Pancreas (tissue), 10 donors: Measurements from ENCODE around the gene MACROD1. TPM values are rescaled to one million over a fixed set of nuclear protein-coding genes. Genes with fewer than 3 reads are reported as not detected.

Experiments used
- ATAC-seq, 4 donors: fragments of 200-7000 bp; cut with Tn5 transposase; one replicate each; pipeline versions ENCODE4 v1.8.0 to v1.9.1; 2020; ENCODE audit warnings: mild to moderate bottlenecking in 4 of 4, moderate library complexity in 4 of 4
- DNase-seq, 6 donors: peaks; one replicate each; pipeline ENCODE4 v3.0.0-alpha.2; 2020
- FAIRE-seq: peaks from 2 replicates; lab custom pipeline; 2012; peaks lifted over from hg19 to GRCh38; lab: Jason Lieb, UNC
- H3K27ac ChIP-seq, 4 donors: fragments of 200-600 bp; sonication (generic); 1 replicate in 3 of 4; 2 replicates in 1 of 4; pipeline versions ENCODE4 v1.5.0 to v1.8.0; 2020
- H3K27me3 ChIP-seq, 4 donors: fragments of 200-600 bp; one replicate each; pipeline ENCODE4 v1.8.0; 2021
- H3K36me3 ChIP-seq, 3 donors: fragments of 200-600 bp; sonication (generic) in 1 of 3; one replicate each; pipeline versions ENCODE4 v1.5.0 to v1.8.0; 2020 to 2021
- H3K4me1 ChIP-seq, 3 donors: fragments of 200-600 bp; one replicate each; pipeline ENCODE4 v1.8.0; 2021
- H3K4me3 ChIP-seq, 4 donors: fragments of 200-600 bp; sonication (generic) in 2 of 4; one replicate each; pipeline versions ENCODE4 v1.5.0 to v1.8.0; 2020 to 2021
- H3K9me3 ChIP-seq, 4 donors: fragments of 200-600 bp; one replicate each; pipeline ENCODE4 v1.8.0; 2021
- WGBS, 2 donors: extraction: QIAGEN DNeasy Blood & Tissue Kit; methylation state at CpG; one replicate each; pipeline ENCODE4 v1.1.7; 2013; 5-methylcytosine and 5-hydroxymethylcytosine counted together
- intact Hi-C, 3 donors: fragments of 100-400 bp; cut with DNase I; formaldehyde crosslinking; loops; one replicate each; pipeline versions ENCODE4 v1.11.1 to v1.14.2; 2022
- polyA plus RNA-seq, 2 donors: library from polyadenylated mRNA; stranded (reverse); fragments of 200-250 nt; gene quantifications; one replicate each; pipeline ENCODE4 v1.2.3, GENCODE V29; 2013
- total RNA-seq, 6 donors: library from RNA; stranded (reverse); fragmentation: NEBNext Ultra II Directional in 4 of 6; extraction: Animal tissue kit (Norgen Biotek cat#: 25700) in 4 of 6; gene quantifications; one replicate each; pipeline versions ENCODE4 v1.2.1 to v1.2.4, GENCODE V29; 2021 to 2023
- TF ChIP-seq, protein P1 (sequence below), 4 donors: fragments of 200-600 bp; sonication (generic) in 3 of 4; IDR thresholded peaks; one replicate each; pipeline versions ENCODE4 v1.5.0 to v1.8.0; 2021; ENCODE audit warnings: antibody characterized with exemption in 4 of 4
- donor health status: healthy with polysubstance abuse.
- donor health status: DM: no; HTN: no; CAD: no; lungs with moderate emphysema.
- donor health status: DM: no; HTN: no; CAD: no.
- donor health status: control.
- donor health status: control.
- donor health status: Bipolar disorder and iron deficiency.
- donor health status: DM: yes; HTN: yes; CAD: no.
- donor health status: DM: no; HTN: no; CAD: no.
- donor health status: DM: no; HTN: no; CAD: no.
- donor health status: DM: yes; HTN: yes; CAD: no.

MACROD1 gene
- total and polyA plus RNA-seq, 8 donors, result 26.0 to 126 (median 34.8) TPM

DNA sequence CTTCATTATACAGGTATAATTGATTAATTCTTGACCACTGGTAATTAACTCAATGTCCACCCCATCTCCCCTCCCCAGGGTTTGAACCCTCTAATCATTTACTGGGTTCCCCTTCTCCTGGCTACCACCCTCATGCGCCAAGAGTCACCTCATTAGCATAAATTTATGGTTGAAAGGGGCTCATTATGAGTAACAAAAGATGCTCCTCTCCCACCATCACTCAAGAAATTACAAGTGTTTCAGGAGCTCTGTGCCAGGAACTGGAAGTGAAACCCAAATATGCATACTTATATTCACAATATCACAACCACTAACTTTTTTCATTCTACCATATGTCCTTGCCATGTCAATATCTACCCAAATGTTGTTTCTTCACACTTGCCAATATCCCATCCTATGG lies 12.3 kb upstream of the MACROD1 start:
- no peaks in the 10 kb centered on the region for H3K36me3 ChIP-seq
- DNase-seq (no peak), ATAC-seq (no peak), FAIRE-seq (no peak)
- no peaks in the 10 kb centered on the region for H3K27me3 ChIP-seq
- WGBS, 2 donors, result 89 to 97% methylated on average over 1 of the region's 1 CpG
- H3K9me3 ChIP-seq, result no peaks in the 10 kb centered on the region
- no peak overlapping the region for H3K4me3 ChIP-seq
- H3K27ac ChIP-seq, result no peak overlapping the region
- intact Hi-C loops, result no loop called here
- peaks cover 12 to 25% (median 21%) of the 10 kb centered on the region in 3 donors for H3K4me1 ChIP-seq
- TF ChIP-seq, protein P1, sequence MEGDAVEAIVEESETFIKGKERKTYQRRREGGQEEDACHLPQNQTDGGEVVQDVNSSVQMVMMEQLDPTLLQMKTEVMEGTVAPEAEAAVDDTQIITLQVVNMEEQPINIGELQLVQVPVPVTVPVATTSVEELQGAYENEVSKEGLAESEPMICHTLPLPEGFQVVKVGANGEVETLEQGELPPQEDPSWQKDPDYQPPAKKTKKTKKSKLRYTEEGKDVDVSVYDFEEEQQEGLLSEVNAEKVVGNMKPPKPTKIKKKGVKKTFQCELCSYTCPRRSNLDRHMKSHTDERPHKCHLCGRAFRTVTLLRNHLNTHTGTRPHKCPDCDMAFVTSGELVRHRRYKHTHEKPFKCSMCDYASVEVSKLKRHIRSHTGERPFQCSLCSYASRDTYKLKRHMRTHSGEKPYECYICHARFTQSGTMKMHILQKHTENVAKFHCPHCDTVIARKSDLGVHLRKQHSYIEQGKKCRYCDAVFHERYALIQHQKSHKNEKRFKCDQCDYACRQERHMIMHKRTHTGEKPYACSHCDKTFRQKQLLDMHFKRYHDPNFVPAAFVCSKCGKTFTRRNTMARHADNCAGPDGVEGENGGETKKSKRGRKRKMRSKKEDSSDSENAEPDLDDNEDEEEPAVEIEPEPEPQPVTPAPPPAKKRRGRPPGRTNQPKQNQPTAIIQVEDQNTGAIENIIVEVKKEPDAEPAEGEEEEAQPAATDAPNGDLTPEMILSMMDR (IDR thresholded peaks at IDR 0.05), result no peak

DNA sequence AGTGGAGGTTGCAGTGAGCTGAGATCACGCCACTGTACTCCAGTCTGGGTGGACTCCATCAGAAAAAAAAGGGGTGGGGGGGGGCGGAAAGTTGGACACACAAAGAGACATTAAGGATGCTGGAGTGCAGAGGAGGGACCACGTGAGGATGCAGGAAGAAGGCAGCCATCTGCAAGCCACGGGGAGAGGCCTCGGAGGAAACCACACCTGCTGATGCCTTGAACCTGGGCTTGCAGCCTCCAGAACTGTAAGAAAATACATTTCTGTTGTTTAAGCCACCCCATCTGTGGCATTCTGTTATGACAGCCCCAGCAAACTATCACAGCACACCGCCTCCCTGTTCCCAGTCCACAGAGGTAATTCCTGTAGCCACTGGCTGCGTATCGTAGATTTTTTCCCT lies 10.8 kb upstream of the MACROD1 start:
- Histone ChIP-seq H3K27ac (no peak overlapping the region), H3K4me1 (peaks cover 8 to 10% (median 9%) of the 10 kb centered on the region in 3 donors), H3K4me3 (no peak overlapping the region), H3K36me3 (no peaks in the 10 kb centered on the region), H3K27me3 (no peaks in the 10 kb centered on the region), H3K9me3 (no peaks in the 10 kb centered on the region)
- FAIRE-seq (no peak), ATAC-seq (no peak), DNase-seq (no peak)
- 86 to 96% methylated on average over 8 of the region's 8 CpGs for WGBS, 2 donors
- TF ChIP-seq, protein P1 (IDR thresholded peaks at IDR 0.05), result no peak
- intact Hi-C loops, result no loop called here

DNA sequence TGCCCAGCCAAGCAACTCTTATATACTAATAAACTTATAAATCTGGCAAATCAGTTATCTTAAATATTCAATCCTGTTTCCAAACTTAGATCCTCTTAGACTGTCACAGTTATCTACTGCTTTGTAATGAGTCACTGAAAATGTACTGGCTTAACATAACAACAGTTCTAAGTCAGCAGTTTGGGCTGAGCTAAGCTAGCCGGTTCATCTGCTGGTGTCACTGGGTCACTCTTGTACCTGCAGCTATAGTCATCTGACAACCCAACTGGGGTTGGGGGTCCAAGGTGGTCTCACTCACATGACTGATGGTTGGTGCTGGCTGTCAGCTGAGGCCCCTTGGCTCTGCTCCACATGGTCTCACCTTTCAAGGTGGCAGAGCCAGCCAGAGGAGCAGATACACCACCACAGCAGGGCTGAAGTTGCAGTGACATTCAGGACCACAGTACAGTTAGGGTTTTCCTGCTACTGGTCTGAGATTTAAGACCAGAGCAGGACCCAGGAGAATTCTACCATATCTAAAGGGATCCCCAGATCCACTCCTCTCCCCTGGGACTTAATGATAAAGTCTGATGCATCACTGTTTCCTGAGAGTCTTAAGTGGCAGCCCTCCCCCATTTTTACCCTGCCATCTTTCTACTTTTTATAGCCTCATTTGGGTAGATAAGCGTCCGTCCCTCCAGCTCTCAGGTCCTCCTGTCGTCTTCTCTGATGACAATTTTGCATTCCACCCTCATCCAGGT lies 7.9 kb upstream of the MACROD1 start:
- 92 to 96% methylated on average over 4 of the region's 4 CpGs for WGBS, 2 donors
- FAIRE-seq (no peak), ATAC-seq (no peak)

DNA sequence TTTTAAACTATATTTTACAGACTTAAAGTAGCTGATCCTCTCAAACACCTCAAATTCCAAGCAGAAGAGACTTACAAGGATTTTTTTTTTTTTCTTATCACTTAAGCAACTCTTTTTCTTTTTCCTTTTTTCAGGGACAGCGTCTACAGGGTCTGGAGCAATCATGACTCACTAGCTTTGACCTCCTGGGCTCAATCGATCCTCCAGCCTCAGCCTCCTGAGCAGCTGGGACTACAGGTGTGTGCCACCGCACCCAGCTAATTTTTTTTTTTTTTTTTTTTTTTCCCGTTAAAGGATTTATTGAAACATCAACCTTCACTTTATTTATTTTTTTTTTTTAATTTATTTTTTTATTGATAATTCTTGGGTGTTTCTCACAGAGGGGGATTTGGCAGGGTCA lies 4.5 kb upstream of the MACROD1 start:
- H3K27me3 ChIP-seq, result no peaks in the 10 kb centered on the region
- DNase-seq, result no peak
- intact Hi-C loops, result no loop called here
- H3K27ac ChIP-seq, result no peak overlapping the region
- no peak overlapping the region for H3K4me3 ChIP-seq
- H3K4me1 ChIP-seq, result no peaks in the 10 kb centered on the region
- no peaks in the 10 kb centered on the region for H3K9me3 ChIP-seq
- FAIRE-seq, result no peak
- TF ChIP-seq, protein P1 (IDR thresholded peaks at IDR 0.05), result no peak
- 91 to 92% methylated on average over 3 to 4 of the region's 4 CpGs for WGBS, 2 donors
- ATAC-seq, result no peak
- no peaks in the 10 kb centered on the region for H3K36me3 ChIP-seq

More for the DNA sequence above, 7.9 kb upstream of the MACROD1 start:
- no peaks in the 10 kb centered on the region for H3K27me3 ChIP-seq
- no peaks in the 10 kb centered on the region for H3K9me3 ChIP-seq
- H3K4me1 ChIP-seq, result no peaks in the 10 kb centered on the region
- no peak overlapping the region for H3K27ac ChIP-seq
- no peaks in the 10 kb centered on the region for H3K36me3 ChIP-seq
- DNase-seq, result no peak
- no peak overlapping the region for H3K4me3 ChIP-seq
- intact Hi-C loops, result no loop called here
- TF ChIP-seq, protein P1 (IDR thresholded peaks at IDR 0.05), result no peak

DNA sequence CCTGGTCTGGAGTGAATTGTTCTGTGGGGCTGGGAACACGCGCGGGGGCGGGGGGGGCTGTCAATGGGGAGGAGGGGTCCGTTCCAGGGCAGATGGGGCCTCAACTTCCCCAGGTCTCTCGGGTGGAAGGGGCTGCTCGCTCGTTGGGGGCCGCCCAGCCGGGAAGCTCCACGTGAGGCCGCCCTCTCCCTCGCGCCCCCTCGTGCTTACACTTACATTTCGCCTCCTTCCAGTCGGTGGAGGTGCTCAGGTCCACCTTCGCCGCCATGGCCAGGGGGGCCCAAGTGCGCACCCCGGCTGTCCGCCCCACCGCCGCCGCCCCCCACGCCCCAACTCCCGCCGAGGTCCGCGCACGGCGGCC lies 452 bp downstream of the MACROD1 start:
- Histone ChIP-seq H3K4me3 (peak overlapping the region; percentile 49 to 80 (median 72)), H3K9me3 (no peaks in the 10 kb centered on the region), H3K27ac (peak overlapping the region; percentile 86 to 97 (median 92)), H3K36me3 (no peaks in the 10 kb centered on the region), H3K4me1 (no peaks in the 10 kb centered on the region), H3K27me3 (no peaks in the 10 kb centered on the region)
- DNase-seq, result peak in 2 of 6 donors; percentile 65 to 80
- FAIRE-seq, result no peak
- TF ChIP-seq, protein P1 (IDR thresholded peaks at IDR 0.05), result no peak
- 1% methylated on average over 21 to 32 of the region's 32 CpGs for WGBS, 2 donors
- intact Hi-C loops, result no loop called here
- peak; percentile 10 to 27 (median 18) for ATAC-seq
